ENCODE data around the gene SMG6.

GRCh38 chr17:2025622-2026309 is 277.8 kb downstream of the SMG6 start:
- TF ChIP-seq CHD2 (IDR thresholded peaks at IDR 0.05; ENCODE audit: low read length, partially characterized antibody) (no peak), NFIC (IDR thresholded peaks at IDR 0.05; ENCODE audit: borderline replicate concordance) (no peak), POLR2AphosphoS5 (IDR thresholded peaks at IDR 0.05; ENCODE audit: low read depth, low read length) (no peak), RCOR1 (IDR thresholded peaks at IDR 0.05; ENCODE audit: low read length) (peak; percentile 50; the same call in 1 of the 2 replicates), EP300 (IDR thresholded peaks at IDR 0.05; ENCODE audit: borderline replicate concordance in 1 of 2, low read depth in 1 of 2, low read length in 1 of 2) (no peak)
